H1 (cell line): ENCODE measurements around the gene CORO6. TPM values are rescaled to one million over a fixed set of nuclear protein-coding genes. Genes with fewer than 3 reads are reported as not detected.

Experiments used
- CTCF ChIA-PET: fragments of 300-600 bp; sonication (Branson Sonifier 250); formaldehyde crosslinking; loops from one replicate; lab custom pipeline; 2021; ENCODE audit not compliant: partially characterized antibody; lab: Charles Lee
- POLR2A ChIA-PET: fragments of 300-600 bp; sonication (Branson Sonifier 250); formaldehyde crosslinking; loops from one replicate; lab custom pipeline; 2021; ENCODE audit warnings: inconsistent platforms; ENCODE audit not compliant: partially characterized antibody; lab: Charles Lee
- DNase-seq, 2 experiments: peaks; one replicate each; pipeline versions ENCODE4 v3.0.0 to v3.0.0-alpha.2; 2010 to 2022; ENCODE audit warnings: low spot score in 2 of 2, low read depth in 1 of 2, mixed read lengths in 1 of 2
- FAIRE-seq: peaks from 2 replicates; lab custom pipeline; 2011; peaks lifted over from hg19 to GRCh38; lab: Jason Lieb, UNC
- H2AFZ ChIP-seq: 2 replicates; pipeline ENCODE4 v1.8.1; 2012; ENCODE audit warnings: low read length, inconsistent platforms
- H2AK5ac ChIP-seq: 2 replicates; pipeline ENCODE4 v1.6.1; 2013; ENCODE audit warnings: low read depth, low read length
- H2BK120ac ChIP-seq: replicated peaks from 2 replicates; pipeline ENCODE3; 2013; ENCODE audit warnings: low read depth, low read length, inconsistent platforms
- H2BK12ac ChIP-seq: 2 replicates; pipeline ENCODE4 v1.6.1; 2013; ENCODE audit warnings: low read depth, low read length
- H2BK15ac ChIP-seq: 2 replicates; pipeline ENCODE4 v1.6.1; 2013; ENCODE audit warnings: low read length
- H2BK20ac ChIP-seq: 2 replicates; pipeline ENCODE4 v1.6.1; 2013; ENCODE audit warnings: low read length
- H2BK5ac ChIP-seq: 2 replicates; pipeline ENCODE4 v1.6.1; 2013; ENCODE audit warnings: low read depth, low read length
- H3K14ac ChIP-seq: 2 replicates; pipeline ENCODE4 v1.6.1; 2013; ENCODE audit warnings: inconsistent platforms; ENCODE audit not compliant: insufficient read length
- H3K18ac ChIP-seq: 2 replicates; pipeline ENCODE4 v1.6.1; 2013; ENCODE audit warnings: low read length; ENCODE audit errors: extremely low read depth
- H3K23ac ChIP-seq: 2 replicates; pipeline ENCODE4 v1.6.1; 2013; ENCODE audit warnings: inconsistent platforms; ENCODE audit not compliant: insufficient read length
- H3K23me2 ChIP-seq: 2 replicates; pipeline ENCODE4 v1.6.1; 2013; ENCODE audit warnings: low read depth, low read length
- H3K27ac ChIP-seq: 2 replicates; pipeline ENCODE4 v1.6.1; 2011; ENCODE audit warnings: low read depth, low read length, inconsistent platforms
- H3K27me3 ChIP-seq, 4 experiments: replicated peaks in 1 of 4; 1 replicate in 1 of 4; 2 replicates in 3 of 4; pipeline versions ENCODE4 v1.6.1 to v1.8.1; 2011 to 2013; ENCODE audit warnings: low read length in 3 of 4, mild to moderate bottlenecking in 3 of 4, inconsistent platforms in 2 of 4, mixed read lengths in 2 of 4, moderate library complexity in 1 of 4; ENCODE audit not compliant: control insufficient read depth in 3 of 4, insufficient read depth in 3 of 4; ENCODE audit errors: extremely low read depth in 1 of 4
- H3K36me3 ChIP-seq, 4 experiments: 2 replicates each; pipeline versions ENCODE4 v1.6.1 to v1.8.1; 2011 to 2013; ENCODE audit warnings: mild to moderate bottlenecking in 4 of 4, low read length in 3 of 4, moderate library complexity in 2 of 4, control low read depth in 1 of 4, inconsistent platforms in 1 of 4; ENCODE audit not compliant: insufficient read depth in 4 of 4, control insufficient read depth in 2 of 4
- H3K4ac ChIP-seq: replicated peaks from 2 replicates; pipeline ENCODE3; 2013; ENCODE audit warnings: low read length, low read depth, mixed read lengths, inconsistent platforms; ENCODE audit not compliant: insufficient read length
- H3K4me1 ChIP-seq, 4 experiments: replicated peaks in 1 of 4; 1 replicate in 1 of 4; 2 replicates in 3 of 4; pipeline versions ENCODE4 v1.6.1 to v1.8.1; 2011 to 2013; ENCODE audit warnings: low read length in 3 of 4, inconsistent platforms in 2 of 4, mixed read lengths in 1 of 4; ENCODE audit not compliant: insufficient read depth in 4 of 4, control insufficient read depth in 3 of 4
- H3K4me2 ChIP-seq, 2 experiments: 2 replicates each; pipeline versions ENCODE4 v1.6.1 to v1.8.1; 2011 to 2013; ENCODE audit warnings: low read depth in 2 of 2, low read length in 2 of 2, control low read depth in 1 of 2, inconsistent platforms in 1 of 2, mild to moderate bottlenecking in 1 of 2; ENCODE audit not compliant: insufficient read depth in 1 of 2
- H3K4me3 ChIP-seq, 4 experiments: fragments of 200-600, 300-600 bp in 1 of 4; sonication (generic), shearing (Covaris generic), sonication (Bioruptor Twin) in 1 of 4; 2 replicates each; pipeline versions ENCODE4 v1.5.1 to v1.8.1; 2011 to 2016; ENCODE audit warnings: low read length in 4 of 4, low read depth in 3 of 4, control low read depth in 2 of 4, inconsistent platforms in 2 of 4, mild to moderate bottlenecking in 2 of 4, mixed read lengths in 1 of 4, moderate library complexity in 1 of 4; ENCODE audit not compliant: insufficient read depth in 2 of 4; ENCODE audit errors: extremely low read depth in 1 of 4
- H3K56ac ChIP-seq: replicated peaks from 2 replicates; pipeline ENCODE3; 2013; ENCODE audit warnings: low read depth, mild to moderate bottlenecking, mixed read lengths, low read length, inconsistent platforms; ENCODE audit not compliant: insufficient read length
- H3K79me1 ChIP-seq: 2 replicates; pipeline ENCODE4 v1.6.1; 2013; ENCODE audit warnings: low read depth, low read length, control low read depth
- H3K79me2 ChIP-seq, 2 experiments: 2 replicates each; pipeline versions ENCODE4 v1.6.1 to v1.8.1; 2012 to 2013; ENCODE audit warnings: low read length in 2 of 2, mild to moderate bottlenecking in 2 of 2, inconsistent platforms in 1 of 2; ENCODE audit not compliant: insufficient read depth in 2 of 2, control insufficient read depth in 1 of 2
- H3K9ac ChIP-seq, 4 experiments: replicated peaks in 1 of 4; 1 replicate in 1 of 4; 2 replicates in 3 of 4; pipeline versions ENCODE4 v1.6.1 to v1.8.1; 2011 to 2013; ENCODE audit warnings: low read depth in 3 of 4, low read length in 3 of 4, control low read depth in 2 of 4, mild to moderate bottlenecking in 2 of 4, moderate library complexity in 2 of 4, inconsistent platforms in 1 of 4; ENCODE audit errors: extremely low read depth in 1 of 4
- H3K9me3 ChIP-seq, 2 experiments: 2 replicates each; pipeline versions ENCODE4 v1.6.1 to v1.8.1; 2012 to 2013; ENCODE audit warnings: mild to moderate bottlenecking in 2 of 2, moderate library complexity in 2 of 2, control low read depth in 1 of 2, inconsistent platforms in 1 of 2, low read depth in 1 of 2, low read length in 1 of 2, mixed read lengths in 1 of 2; ENCODE audit not compliant: insufficient read depth in 2 of 2
- H4K20me1 ChIP-seq, 2 experiments: replicated peaks in 1 of 2; 2 replicates each; pipeline versions ENCODE3 to v1.8.1; 2011 to 2013; ENCODE audit warnings: inconsistent platforms in 2 of 2, low read length in 2 of 2, mild to moderate bottlenecking in 1 of 2; ENCODE audit not compliant: insufficient read depth in 2 of 2, control insufficient read depth in 1 of 2
- H4K5ac ChIP-seq: 2 replicates; pipeline ENCODE4 v1.6.1; 2013; ENCODE audit warnings: low read length, low read depth, mixed read lengths, inconsistent platforms; ENCODE audit not compliant: insufficient read length
- H4K8ac ChIP-seq: 2 replicates; pipeline ENCODE4 v1.8.0; 2013; ENCODE audit warnings: mild to moderate bottlenecking, moderate library complexity, low read length, inconsistent platforms; ENCODE audit not compliant: insufficient read depth; ENCODE audit errors: extremely low read depth
- H4K91ac ChIP-seq: replicated peaks from 2 replicates; pipeline ENCODE3; 2013; ENCODE audit warnings: low read length, mixed read lengths, inconsistent platforms; ENCODE audit not compliant: insufficient read length
- BACH1 ChIP-seq: IDR thresholded peaks from 2 replicates; pipeline ENCODE4 v1.6.1; 2012; ENCODE audit warnings: low read length, improper control_type of control experiment
- GABPA ChIP-seq: IDR thresholded peaks from 2 replicates; pipeline ENCODE4 v1.6.1; 2011; ENCODE audit warnings: mild to moderate bottlenecking, low read length, moderate library complexity, borderline replicate concordance; ENCODE audit not compliant: insufficient read depth
- GTF2F1 ChIP-seq: IDR thresholded peaks from 2 replicates; pipeline ENCODE4 v1.6.1; 2012; ENCODE audit warnings: low read depth, low read length, improper control_type of control experiment, borderline replicate concordance
- JUN ChIP-seq: IDR thresholded peaks from 2 replicates; pipeline ENCODE4 v1.6.1; 2011; ENCODE audit warnings: low read depth, mild to moderate bottlenecking, improper control_type of control experiment, low read length
- MAX ChIP-seq: IDR thresholded peaks from 2 replicates; pipeline ENCODE4 v1.6.1; 2012; ENCODE audit warnings: inconsistent platforms
- NRF1 ChIP-seq: IDR thresholded peaks from 2 replicates; pipeline ENCODE4 v1.6.1; 2011; ENCODE audit warnings: mild to moderate bottlenecking, low read depth, low read length, improper control_type of control experiment
- POLR2AphosphoS5 ChIP-seq: IDR thresholded peaks from 2 replicates; pipeline ENCODE4 v1.6.1; 2011; ENCODE audit warnings: low read depth, low read length
- POU5F1 ChIP-seq: IDR thresholded peaks from 2 replicates; pipeline ENCODE4 v1.6.1; 2011; ENCODE audit warnings: low read depth, mild to moderate bottlenecking, low read length, moderate library complexity
- RAD21 ChIP-seq, 2 experiments: IDR thresholded peaks in 1 of 2; conservative IDR thresholded peaks in 1 of 2; 2 replicates each; pipeline ENCODE4 v1.6.1; 2011; ENCODE audit warnings: low read depth in 2 of 2, low read length in 2 of 2, improper control_type of control experiment in 1 of 2, inconsistent platforms in 1 of 2, mild to moderate bottlenecking in 1 of 2, moderate library complexity in 1 of 2
- RBBP5 ChIP-seq: IDR thresholded peaks from 2 replicates; pipeline ENCODE4 v1.7.1; 2012; ENCODE audit warnings: low read depth, mild to moderate bottlenecking, inconsistent platforms, low read length, moderate library complexity, borderline replicate concordance
- SP4 ChIP-seq: IDR thresholded peaks from 2 replicates; pipeline ENCODE4 v1.6.1; 2012; ENCODE audit warnings: low read length, inconsistent platforms
- YY1 ChIP-seq: IDR thresholded peaks from 2 replicates; pipeline ENCODE4 v1.6.1; 2011; ENCODE audit warnings: low read depth, mild to moderate bottlenecking, low read length
- WGBS, 2 experiments: shearing (Covaris generic) in 1 of 2; methylation state at CpG; one replicate each; pipeline versions ENCODE4 v1.1.6 to v1.1.7; 2013 to 2015; ENCODE audit warnings: low lambda C conversion rate in 2 of 2, mixed read lengths in 2 of 2, inconsistent platforms in 1 of 2, low coverage in 1 of 2, missing lambda C conversion rate in 1 of 2; ENCODE audit not compliant: insufficient replicate concordance in 2 of 2, insufficient coverage in 1 of 2, insufficient read length in 1 of 2; ENCODE audit errors: extremely low coverage in 1 of 2, missing lambda C conversion rate in 1 of 2; 5-methylcytosine and 5-hydroxymethylcytosine counted together
- polyA plus RNA-seq, 7 experiments: library from polyadenylated mRNA; depleted of rRNA in 3 of 7; stranded (reverse) in 5 of 7; unstranded in 2 of 7; fragments of >200 nt in 5 of 7; fragments of 200-250 nt in 2 of 7; gene quantifications; 1 replicate in 5 of 7; 2 replicates in 1 of 7; 4 replicates in 1 of 7; pipeline versions ENCODE4 v1.2.1 to v1.2.3, GENCODE V29; 2011 to 2013; ENCODE audit warnings: missing spikeins in 2 of 7, mixed read lengths in 2 of 7
- total RNA-seq: library from RNA; stranded (reverse); fragmentation: NEBNext Ultra II Directional; extraction: Animal tissue kit (Norgen Biotek cat#: 25700); gene quantifications from 2 replicates; pipeline ENCODE4 v1.2.1, GENCODE V29; 2021

Gene CORO6
- total and polyA plus RNA-seq, 2 of the 8 experiments (the other 6 are each of a cell fraction or from before 2014, with no cell fraction given) = 2.5 to 8.6 TPM

- Histone ChIP-seq H2BK15ac (no peak overlapping the region), H2AFZ (no peak overlapping the region), H3K4me2 (no peak overlapping the region), H4K8ac (no peak overlapping the region), H2BK20ac (no peak overlapping the region), H4K20me1 (peaks cover 5% of the 10 kb centered on the region in 2 experiments), H3K36me3 (peaks cover 0 to 7% (median 0%) of the 10 kb centered on the region in 4 experiments; a peak in 1 of 8 replicates), H3K56ac (no peak overlapping the region), H3K79me2 (no peaks in the 10 kb centered on the region), H4K91ac (no peak overlapping the region), H2BK12ac (no peak overlapping the region), H4K5ac (no peak overlapping the region), H2BK5ac (no peak overlapping the region), H3K4ac (no peak overlapping the region), H3K18ac (no peak overlapping the region), H3K27ac (no peak overlapping the region), H3K4me3 (no peak overlapping the region), H3K79me1 (peaks cover 2% of the 10 kb centered on the region; the same call in 1 of the 2 replicates), H2AK5ac (no peak overlapping the region), H2BK120ac (no peak overlapping the region), H3K9ac (no peak overlapping the region), H3K9me3 (peaks cover 0 to 11% of the 10 kb centered on the region in 2 experiments; a peak in 1 of 4 replicates), H3K14ac (no peak overlapping the region), H3K23me2 (peaks cover 11% of the 10 kb centered on the region), H3K27me3 (peaks cover 10 to 31% (median 24%) of the 10 kb centered on the region in 4 experiments), H3K23ac (no peak overlapping the region), H3K4me1 (peaks cover 10 to 25% (median 17%) of the 10 kb centered on the region in 4 experiments)
- POLR2A ChIA-PET = interaction anchor here (1.6 kb wide), 1 partner anchor 20 kb away, joined by 4 read pairs; no protein-coding TSS in a partner anchor
- CTCF ChIA-PET = interaction anchor here (0.8 to 12.8 kb wide), 5 partner anchors 11 to 43 kb away, joined by 3 to 99 read pairs (median 6); partner anchors contain the start of genes ABHD15, ANKRD13B and TP53I13
- DNase-seq (no peak), FAIRE-seq (no peak)
- 93% methylated on average over 11 of the region's 11 CpGs; no CpG with 5 or more reads in 1 of the 2 experiments for WGBS, 2 experiments
- TF ChIP-seq RBBP5 (no peak), YY1 (no peak), GABPA (no peak), MAX (no peak), GTF2F1 (no peak), JUN (no peak), POLR2AphosphoS5 (no peak), SP4 (no peak), NRF1 (no peak), BACH1 (no peak), RAD21 (IDR thresholded peaks at IDR 0.05 in 1 of 2, conservative IDR thresholded peaks at IDR 0.05 in 1 of 2; ENCODE audit: low read depth in 2 of 2, low read length in 2 of 2) (no peak), POU5F1 (no peak)
Observed at GRCh38 chr17:29611351-29612093, 11.2 kb downstream of the CORO6 start.
